SJSA1 (cell line): ENCODE measurements around the gene ATP10A. TPM values are rescaled to one million over a fixed set of nuclear protein-coding genes. Genes with fewer than 3 reads are reported as not detected.
"Not testable (repeated sequence)": the region's sequence is repeated elsewhere in the genome, so short reads cannot be mapped to it uniquely, and the experiment has no call there.

Experiments used
- DNase-seq, 2 experiments: peaks; one replicate each; pipeline ENCODE4 v3.0.0-alpha.2; 2015 to 2020; ENCODE audit warnings: low spot score in 2 of 2, low read depth in 1 of 2
- H3K27ac ChIP-seq: fragments of 250-450 bp; sonication (Bioruptor Pico); 2 replicates; pipeline ENCODE4 v1.5.1; 2020; ENCODE audit warnings: mild to moderate bottlenecking, moderate library complexity
- H3K27me3 ChIP-seq: fragments of 250-450 bp; sonication (Bioruptor Pico); replicated peaks from 2 replicates; pipeline ENCODE4 v1.5.1; 2020; ENCODE audit warnings: mild to moderate bottlenecking, moderate library complexity
- H3K36me3 ChIP-seq: fragments of 250-450 bp; sonication (Bioruptor Pico); 2 replicates; pipeline ENCODE4 v1.5.1; 2020; ENCODE audit warnings: mild to moderate bottlenecking
- H3K4me1 ChIP-seq: fragments of 250-450 bp; sonication (Bioruptor Pico); replicated peaks from 2 replicates; pipeline ENCODE4 v1.6.1; 2021; ENCODE audit warnings: mild to moderate bottlenecking
- H3K4me3 ChIP-seq: fragments of 250-450 bp; sonication (Bioruptor Pico); 2 replicates; pipeline ENCODE4 v1.5.1; 2020; ENCODE audit warnings: mild to moderate bottlenecking
- H3K9me3 ChIP-seq: fragments of 250-450 bp; sonication (Bioruptor Pico); replicated peaks from 2 replicates; pipeline ENCODE4 v1.5.1; 2020; ENCODE audit warnings: mild to moderate bottlenecking
- total RNA-seq: library from RNA; depleted of rRNA; stranded (reverse); fragments of >200 nt; shearing (Covaris generic); gene quantifications from 2 replicates; pipeline ENCODE4 v1.2.3, GENCODE V29; 2014

ATP10A gene
- total RNA-seq, 1 experiment from 2014 or later: 31.3 TPM

DNA sequence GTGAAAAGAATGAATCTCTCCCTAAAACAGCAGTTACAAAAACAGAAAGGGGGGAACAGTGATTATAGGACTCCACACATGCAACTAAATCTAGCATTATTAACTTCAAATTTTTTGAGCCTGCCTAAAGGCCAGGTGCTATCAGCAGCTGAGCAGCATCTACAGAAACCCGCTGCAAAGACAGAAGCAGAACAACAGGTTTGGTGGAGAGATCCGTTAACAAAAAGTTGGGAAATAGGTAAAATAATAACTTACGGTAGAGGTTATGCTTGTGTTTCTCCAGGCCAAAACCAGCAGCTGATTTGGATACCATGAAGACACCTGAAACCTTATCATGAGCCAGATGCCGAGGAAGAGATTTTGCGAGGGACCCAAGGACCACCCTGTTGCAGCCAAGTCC is 222.7 kb downstream of the ATP10A start:
- no peaks in the 10 kb centered on the region for H3K9me3 ChIP-seq
- H3K4me3 ChIP-seq: no peak overlapping the region
- DNase-seq: no peak
- H3K27ac ChIP-seq: no peak overlapping the region
- peaks cover 36% of the 10 kb centered on the region for H3K4me1 ChIP-seq
- H3K36me3 ChIP-seq: no peaks in the 10 kb centered on the region
- no peaks in the 10 kb centered on the region for H3K27me3 ChIP-seq

GRCh38 chr15:25636486-25636885 is 226.6 kb downstream of the ATP10A start:
- H3K27ac ChIP-seq, H3K9me3 ChIP-seq, DNase-seq: not testable (repeated sequence)

DNA sequence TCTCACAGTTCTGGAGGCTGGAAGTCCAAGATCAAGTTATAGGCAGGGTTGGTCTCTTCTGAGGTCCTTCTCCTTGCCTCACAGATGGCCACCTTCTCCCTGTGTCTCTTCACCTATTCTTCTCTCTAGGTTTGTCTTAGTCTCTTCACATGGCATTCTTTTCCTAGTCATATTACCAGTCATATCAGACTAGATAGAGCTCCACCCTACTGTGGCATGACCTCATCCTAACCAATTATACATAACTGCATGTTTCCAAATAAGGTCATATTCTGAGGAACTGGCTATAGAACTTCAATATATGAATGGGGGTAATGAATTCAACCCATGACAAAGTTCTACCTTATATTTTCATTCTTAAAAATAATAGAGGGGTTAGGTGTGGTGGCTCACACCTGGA is 227.9 kb downstream of the ATP10A start:
- Histone ChIP-seq H3K36me3 (no peaks in the 10 kb centered on the region), H3K27ac (no peak overlapping the region), H3K27me3 (no peaks in the 10 kb centered on the region), H3K9me3 (no peaks in the 10 kb centered on the region), H3K4me3 (no peak overlapping the region), H3K4me1 (peaks cover 5% of the 10 kb centered on the region; the same call in 1 of the 2 replicates)
- DNase-seq: no peak

More at GRCh38 chr15:25636486-25636885, 226.6 kb downstream of the ATP10A start:
- peaks cover 12% of the 10 kb centered on the region for H3K4me1 ChIP-seq
- not testable (repeated sequence) for H3K4me3 ChIP-seq, H3K36me3 ChIP-seq, H3K27me3 ChIP-seq

DNA sequence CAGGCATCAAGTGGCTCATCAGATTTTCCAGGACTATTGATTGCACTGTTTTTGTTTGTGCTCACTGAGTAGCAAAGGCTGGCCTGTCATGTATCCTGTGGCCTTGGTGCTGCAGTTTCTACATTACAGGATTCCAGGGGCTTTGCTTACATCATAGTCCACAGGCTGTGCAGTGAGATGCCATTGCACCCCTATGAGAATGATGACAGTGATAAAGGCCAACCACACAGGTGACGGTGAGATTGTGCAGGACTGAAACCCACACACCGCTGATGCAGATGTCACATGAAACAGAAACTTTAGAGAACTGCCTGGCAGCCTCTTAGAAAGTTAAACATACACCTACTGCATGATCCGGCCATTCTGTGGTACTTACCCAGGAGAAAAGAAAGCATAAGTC is 229.3 kb downstream of the ATP10A start:
- DNase-seq: no peak
- no peaks in the 10 kb centered on the region for H3K36me3 ChIP-seq
- no peak overlapping the region for H3K4me3 ChIP-seq
- H3K27ac ChIP-seq: no peak overlapping the region
- H3K27me3 ChIP-seq: no peaks in the 10 kb centered on the region
- H3K9me3 ChIP-seq: no peaks in the 10 kb centered on the region
- peaks cover 5% of the 10 kb centered on the region; the same call in 1 of the 2 replicates for H3K4me1 ChIP-seq

DNA sequence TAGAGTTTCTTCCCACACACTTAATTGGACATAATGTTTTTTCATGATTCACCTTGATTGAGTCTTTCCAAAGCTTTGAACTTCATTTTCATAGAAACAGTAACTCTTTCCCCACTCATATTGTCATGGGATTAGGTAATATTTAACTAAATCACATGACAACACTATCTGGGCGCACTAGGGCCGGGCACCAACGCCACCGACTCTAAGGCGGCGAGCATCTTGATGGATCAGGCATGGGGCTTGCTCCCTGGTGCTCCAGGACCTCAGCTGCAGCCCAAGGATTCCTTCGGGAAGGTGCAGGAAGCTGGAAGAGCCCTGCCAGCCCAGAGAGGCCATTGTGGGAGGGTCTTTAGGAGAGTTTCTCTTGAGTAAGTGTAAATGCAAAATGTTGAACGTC is 231.2 kb downstream of the ATP10A start:
- Histone ChIP-seq H3K4me3 (no peak overlapping the region), H3K36me3 (no peaks in the 10 kb centered on the region), H3K4me1 (peaks cover 5% of the 10 kb centered on the region; the same call in 1 of the 2 replicates), H3K27me3 (no peaks in the 10 kb centered on the region), H3K27ac (no peak overlapping the region), H3K9me3 (no peaks in the 10 kb centered on the region)
- DNase-seq: no peak
